ENCODE measurements around the gene C22orf39. TPM values are rescaled to one million over a fixed set of nuclear protein-coding genes. Genes with fewer than 3 reads are reported as not detected.
A peak's percentile ranks its signal among the peaks of the same experiment; 100 is the strongest.

Gene C22orf39
- total RNA-seq, 6 experiments from 2014 or later, result 11.2 to 12.7 (median 12.2) TPM

DNA sequence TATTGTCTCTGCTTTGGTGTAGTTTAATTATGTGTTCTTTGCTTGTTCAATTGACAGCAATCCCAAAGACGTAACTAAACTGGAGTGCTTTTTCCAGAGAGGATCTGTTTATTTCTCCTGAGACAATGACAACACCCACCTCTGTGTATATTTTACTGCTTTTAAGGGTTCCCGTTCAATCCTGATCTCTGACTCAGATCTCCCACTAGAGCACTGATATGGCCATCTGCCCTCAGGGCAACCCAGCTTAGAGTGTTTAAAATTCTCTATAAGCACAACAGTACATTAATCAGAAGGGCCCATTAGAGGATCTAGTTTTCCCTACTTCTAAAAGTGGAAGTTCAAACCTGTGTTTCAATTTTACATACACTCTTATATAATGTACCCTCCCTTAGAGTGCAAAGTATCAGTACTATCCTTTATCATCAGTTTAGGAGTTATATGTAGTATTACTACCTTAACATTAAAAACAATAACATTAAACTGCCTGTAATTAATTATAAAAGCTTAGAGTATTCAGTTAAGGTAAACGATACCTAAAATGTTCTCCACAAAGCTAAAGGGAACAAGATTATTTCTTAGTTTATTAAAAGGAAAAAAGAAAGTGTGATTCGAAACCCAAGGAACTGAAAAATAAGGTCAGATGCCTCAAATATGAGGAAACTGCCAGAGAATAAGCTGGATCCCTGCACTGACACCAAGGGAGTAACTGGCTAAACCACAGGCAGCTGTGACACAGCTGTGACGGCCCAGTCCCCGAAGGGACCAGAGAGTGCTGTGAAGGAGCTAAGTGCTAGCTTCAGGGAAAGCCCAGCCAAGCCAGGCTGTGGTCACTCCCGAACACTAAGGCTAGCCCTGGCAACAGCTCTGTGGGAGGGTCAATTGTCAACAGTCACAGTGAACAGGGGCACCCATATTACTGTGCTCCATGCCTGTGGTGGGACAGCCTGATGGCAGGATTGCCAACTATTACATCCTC is 16.3 kb upstream of the C22orf39 start:
- H3K9me3 Mint-ChIP-seq, result no peaks in the 10 kb centered on the region
- peak overlapping the region; percentile 62 for H3K4me3 Mint-ChIP-seq
- peak overlapping the region; percentile 84 for H3K27ac Mint-ChIP-seq
- peaks cover 42% of the 10 kb centered on the region for H3K36me3 Mint-ChIP-seq (ENCODE audit: low read depth)
- H3K27me3 Mint-ChIP-seq (ENCODE audit: insufficient read depth), result no peaks in the 10 kb centered on the region; the same call in none of the 2 replicates
- peaks cover 32% of the 10 kb centered on the region for H3K4me1 Mint-ChIP-seq (ENCODE audit: low read depth)
- no peak for TF ChIP-seq CTCF (IDR thresholded peaks at IDR 0.05)
- DNase-seq, result peak; percentile 93

DNA sequence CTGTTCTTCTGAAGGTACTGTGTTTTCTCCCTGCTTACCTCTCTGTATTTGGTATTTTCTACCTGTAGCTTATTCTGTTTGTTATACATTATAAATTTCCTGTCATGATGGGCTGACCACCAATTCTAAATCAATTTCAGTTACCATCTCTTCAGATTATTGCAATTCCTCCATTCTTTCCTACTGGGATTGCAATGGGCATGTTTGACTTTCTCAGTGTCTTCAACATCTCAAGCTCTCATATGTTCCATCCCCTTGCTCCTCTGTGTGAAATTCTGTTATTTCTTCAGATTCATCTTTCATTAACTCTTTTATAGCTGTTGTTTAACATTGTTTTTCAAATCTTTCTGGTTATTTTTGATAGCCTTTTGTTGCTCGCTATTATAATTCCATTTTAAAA is 15.5 kb upstream of the C22orf39 start:
- TF ChIP-seq CTCF (IDR thresholded peaks at IDR 0.05), result no peak
- Mint-ChIP-seq H3K27me3 (ENCODE audit: insufficient read depth) (no peaks in the 10 kb centered on the region; the same call in 1 of the 2 replicates), H3K9me3 (no peaks in the 10 kb centered on the region), H3K36me3 (ENCODE audit: low read depth) (peaks cover 34% of the 10 kb centered on the region), H3K27ac (peak overlapping the region; percentile 84), H3K4me1 (ENCODE audit: low read depth) (peaks cover 32% of the 10 kb centered on the region), H3K4me3 (peak overlapping the region; percentile 62; the same call in 1 of the 2 replicates)
- no peak for DNase-seq

- no peak for DNase-seq
- peaks cover 37% of the 10 kb centered on the region for H3K36me3 Mint-ChIP-seq (ENCODE audit: low read depth)
- TF ChIP-seq CTCF (IDR thresholded peaks at IDR 0.05), result no peak
- peaks cover 32% of the 10 kb centered on the region for H3K4me1 Mint-ChIP-seq (ENCODE audit: low read depth)
- no peaks in the 10 kb centered on the region for H3K27me3 Mint-ChIP-seq (ENCODE audit: insufficient read depth)
- no peak overlapping the region for H3K4me3 Mint-ChIP-seq
- H3K9me3 Mint-ChIP-seq, result no peaks in the 10 kb centered on the region
- no peak overlapping the region for H3K27ac Mint-ChIP-seq
Measured at GRCh38 chr22:19461506-19461905, 14.0 kb upstream of the C22orf39 start.

DNA sequence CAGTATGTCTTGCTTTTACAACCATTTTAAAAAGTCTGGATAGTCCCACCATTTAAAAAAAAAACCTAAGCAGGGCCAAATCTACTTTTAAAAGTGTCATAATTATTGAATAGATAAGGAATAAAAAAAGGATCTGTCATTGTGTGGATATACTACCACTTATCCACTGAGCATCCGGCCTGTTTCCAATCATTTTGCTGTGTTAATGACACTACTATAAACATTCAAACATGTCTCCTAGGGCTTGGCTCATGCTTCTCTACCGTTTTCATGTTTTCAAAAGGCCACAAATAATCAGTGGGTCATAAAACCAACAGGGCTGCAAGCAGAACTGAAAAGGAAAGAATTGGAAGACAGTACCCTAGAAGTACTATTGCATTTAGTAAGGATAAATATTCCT is 12.5 kb upstream of the C22orf39 start:
- Mint-ChIP-seq H3K9me3 (no peaks in the 10 kb centered on the region), H3K27ac (no peak overlapping the region), H3K36me3 (ENCODE audit: low read depth) (peaks cover 43% of the 10 kb centered on the region)

DNA sequence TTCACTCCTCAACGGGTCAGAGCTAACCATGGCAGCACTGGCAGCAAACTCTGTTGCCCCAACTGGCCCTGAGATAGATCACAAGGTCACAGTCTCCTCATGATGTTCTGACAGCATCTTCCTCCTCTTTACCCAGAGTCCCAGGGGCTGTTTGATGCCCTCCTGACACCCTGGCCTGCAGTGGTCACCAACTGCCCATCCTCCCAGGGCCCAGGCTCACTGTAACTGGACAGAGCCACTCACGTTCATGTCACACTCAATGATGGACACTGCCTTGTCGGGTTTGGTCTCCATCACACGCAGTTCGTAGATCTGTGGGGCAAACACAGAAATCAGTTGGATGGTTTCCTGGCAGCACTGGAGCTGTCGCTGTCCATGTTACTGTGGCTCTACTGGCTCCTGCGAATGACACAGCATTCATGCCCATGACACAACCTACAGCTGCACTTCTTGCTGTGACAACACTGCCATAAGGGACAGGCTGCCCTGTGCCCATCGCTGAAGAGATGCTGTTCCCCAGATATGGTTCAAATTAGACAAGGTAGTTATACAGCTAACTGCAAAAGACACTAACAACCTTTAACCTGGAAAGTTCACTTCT is 10.4 kb upstream of the C22orf39 start:
- Mint-ChIP-seq H3K4me3 (no peak overlapping the region), H3K9me3 (no peaks in the 10 kb centered on the region)

More for the DNA sequence above, 12.5 kb upstream of the C22orf39 start:
- H3K27me3 Mint-ChIP-seq (ENCODE audit: insufficient read depth), result no peaks in the 10 kb centered on the region
- H3K4me3 Mint-ChIP-seq, result no peak overlapping the region
- peaks cover 40% of the 10 kb centered on the region for H3K4me1 Mint-ChIP-seq (ENCODE audit: low read depth)
- TF ChIP-seq CTCF (IDR thresholded peaks at IDR 0.05), result no peak
- no peak for DNase-seq

More for the DNA sequence above, 10.4 kb upstream of the C22orf39 start:
- H3K36me3 Mint-ChIP-seq (ENCODE audit: low read depth), result peaks cover 44% of the 10 kb centered on the region
- no peak for DNase-seq
- no peaks in the 10 kb centered on the region for H3K27me3 Mint-ChIP-seq (ENCODE audit: insufficient read depth)
- no peak overlapping the region for H3K27ac Mint-ChIP-seq
- no peak for TF ChIP-seq CTCF (IDR thresholded peaks at IDR 0.05)
- peaks cover 20% of the 10 kb centered on the region for H3K4me1 Mint-ChIP-seq (ENCODE audit: low read depth)

Data from HFFc6 (cell line).